CD4-positive, alpha-beta T cell treated with Interleukin-21 for 1 hour (primary cell): ENCODE data around the gene FAM185A.
"Not testable (repeated sequence)": the region's sequence is repeated elsewhere in the genome, so short reads cannot be mapped to it uniquely, and the experiment has no call there.

ENCODE experiments used
- DNase-seq: peaks from one replicate; pipeline ENCODE4 v3.0.0-alpha.2; 2020

FAM185A gene

GRCh38 chr7:102780926-102781325 lies 32.1 kb downstream of the FAM185A start:
- not testable (repeated sequence) for DNase-seq

GRCh38 chr7:102788770-102789169 lies 40.0 kb downstream of the FAM185A start:
- not testable (repeated sequence) for DNase-seq

- not testable (repeated sequence) for DNase-seq
Observed at GRCh38 chr7:102790364-102791100, 41.7 kb downstream of the FAM185A start.

- not testable (repeated sequence) for DNase-seq
Observed at GRCh38 chr7:102791367-102791766, 42.6 kb downstream of the FAM185A start.

- DNase-seq: not testable (repeated sequence)
Observed at GRCh38 chr7:102791831-102792230, 43.0 kb downstream of the FAM185A start.

- not testable (repeated sequence) for DNase-seq
Observed at GRCh38 chr7:102794567-102794966, 45.8 kb downstream of the FAM185A start.

GRCh38 chr7:102795987-102796595 lies 47.3 kb downstream of the FAM185A start:
- DNase-seq: not testable (repeated sequence)

GRCh38 chr7:102806613-102807012 lies 57.8 kb downstream of the FAM185A start:
- no peak for DNase-seq

- DNase-seq: no peak
Observed at GRCh38 chr7:102810916-102811315, 62.1 kb downstream of the FAM185A start.

- no peak for DNase-seq
Observed at GRCh38 chr7:102811942-102812678, 63.3 kb downstream of the FAM185A start.

GRCh38 chr7:102813191-102814024 lies 64.6 kb downstream of the FAM185A start:
- no peak for DNase-seq

- DNase-seq: no peak
Observed at GRCh38 chr7:102814025-102814471, 65.2 kb downstream of the FAM185A start.

GRCh38 chr7:102817616-102818573 lies 69.1 kb downstream of the FAM185A start:
- no peak for DNase-seq

GRCh38 chr7:102819151-102819550 lies 70.4 kb downstream of the FAM185A start:
- no peak for DNase-seq

- DNase-seq: no peak
Observed at GRCh38 chr7:102821994-102822747, 73.4 kb downstream of the FAM185A start.

GRCh38 chr7:102823390-102824119 lies 74.8 kb downstream of the FAM185A start:
- no peak for DNase-seq

GRCh38 chr7:102828286-102828685 lies 79.5 kb downstream of the FAM185A start:
- no peak for DNase-seq

- DNase-seq: no peak
Observed at GRCh38 chr7:102829075-102829474, 80.3 kb downstream of the FAM185A start.

- DNase-seq: no peak
Observed at GRCh38 chr7:102830197-102830596, 81.4 kb downstream of the FAM185A start.

- no peak for DNase-seq
Observed at GRCh38 chr7:102832674-102833073, 83.9 kb downstream of the FAM185A start.
